ENCODE results near the gene SYNPO.

The SYNPO gene

DNA sequence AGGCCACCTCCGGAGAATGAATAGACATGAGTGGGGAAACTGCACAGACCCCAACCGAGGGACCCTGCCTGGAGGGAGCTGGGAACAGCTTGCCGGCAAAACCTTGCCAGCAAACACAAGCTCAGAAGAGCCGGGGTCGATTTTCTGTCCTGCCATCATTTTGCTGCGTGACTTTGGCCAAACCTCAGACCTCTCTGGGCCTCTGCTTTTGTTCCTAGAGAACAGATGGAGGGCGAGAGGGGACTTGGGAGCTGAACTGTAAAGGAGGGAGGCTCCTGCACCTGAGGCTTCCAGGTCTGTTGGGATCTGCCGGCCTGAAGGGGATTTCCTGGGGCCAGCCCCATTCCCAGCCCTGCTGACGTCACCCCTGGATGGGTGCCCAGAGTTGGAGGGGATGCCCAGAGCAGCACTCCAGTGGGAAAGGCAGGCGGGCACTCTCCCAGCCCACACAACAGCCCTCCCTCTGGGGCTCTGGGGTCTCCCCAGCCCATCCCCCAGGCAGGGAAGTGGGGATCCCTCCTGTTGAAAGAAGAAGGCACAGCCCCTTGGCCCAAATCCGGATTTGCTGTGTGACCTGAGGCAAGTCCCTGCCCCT lies 40.4 kb upstream of the SYNPO start:
- Histone ChIP-seq H3K9ac (ENCODE audit: low read length) (no peak overlapping the region), H3K36me3 (replicated peaks; ENCODE audit: insufficient read depth, low read length) (no peaks in the 10 kb centered on the region), H3K4me2 (ENCODE audit: low read depth, low read length) (no peak overlapping the region), H3K4me1 (ENCODE audit: low read length) (no peaks in the 10 kb centered on the region), H2AFZ (ENCODE audit: low read length) (no peak overlapping the region), H3F3A (ENCODE audit: insufficient read depth, low read length) (no peaks in the 10 kb centered on the region), H3K27ac (ENCODE audit: low read length) (no peak overlapping the region), H4K20me1 (ENCODE audit: insufficient read depth, low read length) (no peaks in the 10 kb centered on the region), H3K9me3 (replicated peaks; ENCODE audit: insufficient read depth, low read length) (no peaks in the 10 kb centered on the region), H3K4me3 (ENCODE audit: low read length) (no peak overlapping the region), H3K79me2 (ENCODE audit: low read length) (no peaks in the 10 kb centered on the region), H3K27me3 (replicated peaks; ENCODE audit: insufficient read depth, low read length) (no peaks in the 10 kb centered on the region), H3K9me2 (replicated peaks; ENCODE audit: insufficient read depth, low read length) (no peaks in the 10 kb centered on the region)
- TF ChIP-seq EZH2 (optimal IDR thresholded peaks at IDR 0.05; ENCODE audit: low read depth, low read length) (no peak), EZH2phosphoT487 (IDR thresholded peaks at IDR 0.05; ENCODE audit: low read length) (no peak)
- TF ChIP-seq, protein P1, sequence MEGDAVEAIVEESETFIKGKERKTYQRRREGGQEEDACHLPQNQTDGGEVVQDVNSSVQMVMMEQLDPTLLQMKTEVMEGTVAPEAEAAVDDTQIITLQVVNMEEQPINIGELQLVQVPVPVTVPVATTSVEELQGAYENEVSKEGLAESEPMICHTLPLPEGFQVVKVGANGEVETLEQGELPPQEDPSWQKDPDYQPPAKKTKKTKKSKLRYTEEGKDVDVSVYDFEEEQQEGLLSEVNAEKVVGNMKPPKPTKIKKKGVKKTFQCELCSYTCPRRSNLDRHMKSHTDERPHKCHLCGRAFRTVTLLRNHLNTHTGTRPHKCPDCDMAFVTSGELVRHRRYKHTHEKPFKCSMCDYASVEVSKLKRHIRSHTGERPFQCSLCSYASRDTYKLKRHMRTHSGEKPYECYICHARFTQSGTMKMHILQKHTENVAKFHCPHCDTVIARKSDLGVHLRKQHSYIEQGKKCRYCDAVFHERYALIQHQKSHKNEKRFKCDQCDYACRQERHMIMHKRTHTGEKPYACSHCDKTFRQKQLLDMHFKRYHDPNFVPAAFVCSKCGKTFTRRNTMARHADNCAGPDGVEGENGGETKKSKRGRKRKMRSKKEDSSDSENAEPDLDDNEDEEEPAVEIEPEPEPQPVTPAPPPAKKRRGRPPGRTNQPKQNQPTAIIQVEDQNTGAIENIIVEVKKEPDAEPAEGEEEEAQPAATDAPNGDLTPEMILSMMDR (IDR thresholded peaks at IDR 0.05; ENCODE audit: low read length): no peak
- no peak for DNase-seq

DNA sequence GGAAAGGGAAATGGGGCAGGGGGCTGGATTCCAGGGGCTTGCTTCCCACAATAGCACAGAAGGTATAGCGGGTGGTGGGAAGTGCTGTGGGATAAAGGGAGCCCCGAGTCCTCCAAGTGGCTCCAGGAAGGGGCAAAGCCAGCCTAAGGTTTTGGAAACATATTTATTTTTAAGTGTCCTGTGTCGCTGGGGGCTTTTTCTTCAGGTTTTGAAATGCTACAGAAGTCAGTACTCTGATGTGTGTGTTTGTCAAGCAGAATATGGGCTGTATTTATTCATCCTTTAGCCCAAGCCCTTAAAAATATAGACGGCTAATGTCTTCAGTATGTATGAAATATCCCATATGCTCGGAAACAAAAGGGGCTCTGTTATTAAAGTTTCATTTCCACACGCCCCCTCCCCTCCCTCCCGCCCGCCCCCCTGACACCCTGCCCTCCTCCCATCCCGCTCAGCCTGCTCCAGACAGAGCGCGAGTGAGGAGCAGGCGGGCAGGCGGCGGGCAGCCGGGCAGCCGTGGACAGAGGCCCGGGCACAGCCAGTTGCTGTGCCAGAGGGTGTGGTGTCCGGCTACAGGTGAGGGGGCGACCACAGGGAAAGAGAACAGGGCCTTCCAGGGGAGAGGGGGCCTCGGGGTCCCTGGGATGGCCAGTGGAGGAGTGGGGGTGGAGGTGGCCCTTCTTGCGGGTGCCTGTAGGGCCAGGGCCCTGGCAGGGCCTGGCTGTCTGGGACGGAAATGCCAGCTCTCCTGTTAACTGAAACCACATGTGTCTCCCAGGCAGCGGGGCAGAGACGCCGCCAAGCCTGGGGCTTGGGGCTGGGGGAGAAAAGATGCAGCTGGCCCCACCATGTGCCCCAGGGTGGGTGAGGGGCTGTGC lies 39.6 kb upstream of the SYNPO start:
- H3K4me1 ChIP-seq (ENCODE audit: low read length): no peaks in the 10 kb centered on the region

DNA sequence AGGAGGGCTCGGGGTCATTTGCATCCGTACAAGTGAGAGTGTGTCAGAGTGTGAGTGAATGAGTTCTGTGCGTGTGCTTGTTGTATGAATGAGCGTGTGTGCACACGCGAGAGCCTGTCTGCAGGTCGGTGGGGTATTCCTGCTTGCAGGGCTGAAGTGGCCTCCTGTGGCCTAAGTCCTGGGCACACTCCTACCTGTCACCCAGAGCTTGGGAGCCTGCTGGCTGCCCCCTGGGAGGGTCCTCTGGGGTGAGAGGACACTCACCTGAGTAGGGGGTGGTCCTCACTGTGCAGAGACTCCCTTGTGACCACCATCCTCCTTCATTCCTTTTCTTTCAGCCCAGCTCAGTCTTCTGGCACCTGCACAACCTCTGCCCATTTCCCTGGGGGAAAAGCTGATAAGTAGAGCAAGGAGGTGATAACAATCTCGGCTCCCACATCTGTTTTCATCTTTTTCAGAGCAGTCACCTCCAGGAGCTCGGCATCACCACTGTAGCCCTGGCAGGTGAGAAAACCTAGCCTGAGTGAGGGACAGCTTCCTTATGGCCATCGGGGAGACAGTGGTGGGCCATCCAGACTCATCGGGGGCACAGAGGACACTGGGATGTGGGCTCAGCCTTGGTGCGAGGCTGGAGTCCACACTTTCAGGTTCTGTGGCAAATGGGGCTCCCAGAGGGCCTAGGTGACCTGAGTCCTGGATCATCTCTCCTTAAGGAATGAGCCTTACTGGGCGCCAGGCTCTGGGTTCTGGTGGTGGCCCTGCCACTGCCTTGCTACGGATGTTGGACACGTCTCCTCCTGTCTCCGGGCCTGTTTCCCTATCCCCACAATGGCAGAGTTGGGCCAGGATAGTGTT lies 38.7 kb upstream of the SYNPO start:
- Histone ChIP-seq H3K4me2 (ENCODE audit: low read depth, low read length) (no peak overlapping the region), H4K20me1 (ENCODE audit: insufficient read depth, low read length) (no peaks in the 10 kb centered on the region), H3K9me3 (replicated peaks; ENCODE audit: insufficient read depth, low read length) (no peaks in the 10 kb centered on the region), H3F3A (ENCODE audit: insufficient read depth, low read length) (no peaks in the 10 kb centered on the region), H3K79me2 (ENCODE audit: low read length) (no peaks in the 10 kb centered on the region), H3K4me3 (ENCODE audit: low read length) (no peak overlapping the region), H3K9me2 (replicated peaks; ENCODE audit: insufficient read depth, low read length) (no peaks in the 10 kb centered on the region), H3K36me3 (replicated peaks; ENCODE audit: insufficient read depth, low read length) (no peaks in the 10 kb centered on the region), H3K4me1 (ENCODE audit: low read length) (no peaks in the 10 kb centered on the region), H2AFZ (ENCODE audit: low read length) (no peak overlapping the region), H3K27ac (ENCODE audit: low read length) (no peak overlapping the region), H3K9ac (ENCODE audit: low read length) (no peak overlapping the region), H3K27me3 (replicated peaks; ENCODE audit: insufficient read depth, low read length) (no peaks in the 10 kb centered on the region)
- DNase-seq: no peak
- TF ChIP-seq EZH2 (optimal IDR thresholded peaks at IDR 0.05; ENCODE audit: low read depth, low read length) (no peak), EZH2phosphoT487 (IDR thresholded peaks at IDR 0.05; ENCODE audit: low read length) (no peak)
- TF ChIP-seq, protein P1 (IDR thresholded peaks at IDR 0.05; ENCODE audit: low read length): no peak

More for the DNA sequence above, 39.6 kb upstream of the SYNPO start:
- no peaks in the 10 kb centered on the region for H3K9me2 ChIP-seq (replicated peaks; ENCODE audit: insufficient read depth, low read length)
- no peaks in the 10 kb centered on the region for H3K79me2 ChIP-seq (ENCODE audit: low read length)
- no peak overlapping the region for H3K27ac ChIP-seq (ENCODE audit: low read length)
- no peaks in the 10 kb centered on the region for H4K20me1 ChIP-seq (ENCODE audit: insufficient read depth, low read length)
- DNase-seq: no peak
- no peak overlapping the region for H2AFZ ChIP-seq (ENCODE audit: low read length)
- H3K27me3 ChIP-seq (replicated peaks; ENCODE audit: insufficient read depth, low read length): no peaks in the 10 kb centered on the region
- H3K4me2 ChIP-seq (ENCODE audit: low read depth, low read length): no peak overlapping the region
- H3K9ac ChIP-seq (ENCODE audit: low read length): no peak overlapping the region
- H3K4me3 ChIP-seq (ENCODE audit: low read length): no peak overlapping the region
- no peaks in the 10 kb centered on the region for H3F3A ChIP-seq (ENCODE audit: insufficient read depth, low read length)
- no peak for TF ChIP-seq EZH2phosphoT487 (IDR thresholded peaks at IDR 0.05; ENCODE audit: low read length)
- no peak for TF ChIP-seq EZH2 (optimal IDR thresholded peaks at IDR 0.05; ENCODE audit: low read depth, low read length)
- TF ChIP-seq, protein P1 (IDR thresholded peaks at IDR 0.05; ENCODE audit: low read length): no peak
- H3K36me3 ChIP-seq (replicated peaks; ENCODE audit: insufficient read depth, low read length): no peaks in the 10 kb centered on the region
- no peaks in the 10 kb centered on the region for H3K9me3 ChIP-seq (replicated peaks; ENCODE audit: insufficient read depth, low read length)
